ENCODE data around the gene A3GALT2. TPM values are rescaled to one million over a fixed set of nuclear protein-coding genes. Genes with fewer than 3 reads are reported as not detected.

Gene A3GALT2
- total and polyA plus RNA-seq, 8 donors: 0.07 TPM; not detected in 7

DNA sequence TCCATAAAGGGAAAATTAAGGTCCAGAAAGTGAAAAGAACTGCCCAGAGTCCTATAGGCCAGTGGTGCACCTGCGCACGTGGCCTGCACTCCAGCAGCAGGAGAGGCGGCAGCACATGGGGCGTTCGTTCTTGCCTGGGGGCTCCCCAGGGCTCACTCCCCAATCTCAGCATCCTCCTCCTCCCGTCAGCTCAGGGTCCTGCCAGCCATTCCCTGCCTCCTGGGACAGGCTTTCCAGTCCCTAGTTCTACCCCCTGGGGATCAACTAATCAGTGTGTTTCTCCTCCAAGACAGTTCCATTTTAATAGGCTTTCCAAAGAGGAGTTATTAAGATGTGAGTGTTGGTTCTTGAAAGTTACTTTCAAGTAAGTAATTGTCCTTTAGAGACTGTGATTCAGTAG lies 1.2 kb upstream of the A3GALT2 start:
- TF ChIP-seq, protein P1, sequence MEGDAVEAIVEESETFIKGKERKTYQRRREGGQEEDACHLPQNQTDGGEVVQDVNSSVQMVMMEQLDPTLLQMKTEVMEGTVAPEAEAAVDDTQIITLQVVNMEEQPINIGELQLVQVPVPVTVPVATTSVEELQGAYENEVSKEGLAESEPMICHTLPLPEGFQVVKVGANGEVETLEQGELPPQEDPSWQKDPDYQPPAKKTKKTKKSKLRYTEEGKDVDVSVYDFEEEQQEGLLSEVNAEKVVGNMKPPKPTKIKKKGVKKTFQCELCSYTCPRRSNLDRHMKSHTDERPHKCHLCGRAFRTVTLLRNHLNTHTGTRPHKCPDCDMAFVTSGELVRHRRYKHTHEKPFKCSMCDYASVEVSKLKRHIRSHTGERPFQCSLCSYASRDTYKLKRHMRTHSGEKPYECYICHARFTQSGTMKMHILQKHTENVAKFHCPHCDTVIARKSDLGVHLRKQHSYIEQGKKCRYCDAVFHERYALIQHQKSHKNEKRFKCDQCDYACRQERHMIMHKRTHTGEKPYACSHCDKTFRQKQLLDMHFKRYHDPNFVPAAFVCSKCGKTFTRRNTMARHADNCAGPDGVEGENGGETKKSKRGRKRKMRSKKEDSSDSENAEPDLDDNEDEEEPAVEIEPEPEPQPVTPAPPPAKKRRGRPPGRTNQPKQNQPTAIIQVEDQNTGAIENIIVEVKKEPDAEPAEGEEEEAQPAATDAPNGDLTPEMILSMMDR (IDR thresholded peaks at IDR 0.05): no peak
- DNase-seq (no peak), FAIRE-seq (no peak), ATAC-seq (no peak)
- Histone ChIP-seq H3K27ac (no peak overlapping the region), H3K4me1 (no peaks in the 10 kb centered on the region), H3K27me3 (no peaks in the 10 kb centered on the region), H3K9me3 (no peaks in the 10 kb centered on the region), H3K36me3 (peaks cover 0 to 45% (median 27%) of the 10 kb centered on the region in 3 donors), H3K4me3 (no peak overlapping the region)
- intact Hi-C loops (cut with DNase I): no loop called here
- WGBS, 2 donors: 89 to 90% methylated on average over 6 of the region's 6 CpGs

DNA sequence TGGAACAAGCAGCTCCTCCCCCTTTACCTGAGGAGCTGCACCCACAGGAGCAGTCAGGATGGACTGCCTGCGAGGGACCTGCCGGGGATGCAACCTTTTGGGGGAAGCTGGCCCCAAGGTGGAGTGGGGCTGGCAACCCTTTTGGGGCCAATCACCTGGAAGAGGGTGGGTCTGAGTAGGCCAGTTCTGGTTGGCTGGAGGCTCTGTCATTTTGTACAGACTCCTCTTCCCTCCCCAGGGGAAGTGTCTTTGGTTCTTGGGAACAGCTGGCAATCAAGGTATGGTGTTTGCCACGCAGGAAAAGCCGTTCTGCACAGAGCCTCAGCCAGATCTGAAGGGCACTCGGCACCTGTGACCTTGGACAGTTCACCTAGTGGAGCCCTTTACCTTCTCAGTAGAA lies 280 bp upstream of the A3GALT2 start:
- TF ChIP-seq, protein P1 (IDR thresholded peaks at IDR 0.05): no peak
- ATAC-seq (peak in 3 of 4 donors; percentile 27 to 49 (median 29)), FAIRE-seq (no peak), DNase-seq (no peak)
- Histone ChIP-seq H3K4me1 (no peaks in the 10 kb centered on the region), H3K4me3 (no peak overlapping the region), H3K27me3 (no peaks in the 10 kb centered on the region), H3K27ac (no peak overlapping the region), H3K9me3 (no peaks in the 10 kb centered on the region), H3K36me3 (peaks cover 0 to 36% (median 25%) of the 10 kb centered on the region in 3 donors)
- 45 to 53% methylated on average over 5 of the region's 5 CpGs for WGBS, 2 donors
- intact Hi-C loops (cut with DNase I): no loop called here

DNA sequence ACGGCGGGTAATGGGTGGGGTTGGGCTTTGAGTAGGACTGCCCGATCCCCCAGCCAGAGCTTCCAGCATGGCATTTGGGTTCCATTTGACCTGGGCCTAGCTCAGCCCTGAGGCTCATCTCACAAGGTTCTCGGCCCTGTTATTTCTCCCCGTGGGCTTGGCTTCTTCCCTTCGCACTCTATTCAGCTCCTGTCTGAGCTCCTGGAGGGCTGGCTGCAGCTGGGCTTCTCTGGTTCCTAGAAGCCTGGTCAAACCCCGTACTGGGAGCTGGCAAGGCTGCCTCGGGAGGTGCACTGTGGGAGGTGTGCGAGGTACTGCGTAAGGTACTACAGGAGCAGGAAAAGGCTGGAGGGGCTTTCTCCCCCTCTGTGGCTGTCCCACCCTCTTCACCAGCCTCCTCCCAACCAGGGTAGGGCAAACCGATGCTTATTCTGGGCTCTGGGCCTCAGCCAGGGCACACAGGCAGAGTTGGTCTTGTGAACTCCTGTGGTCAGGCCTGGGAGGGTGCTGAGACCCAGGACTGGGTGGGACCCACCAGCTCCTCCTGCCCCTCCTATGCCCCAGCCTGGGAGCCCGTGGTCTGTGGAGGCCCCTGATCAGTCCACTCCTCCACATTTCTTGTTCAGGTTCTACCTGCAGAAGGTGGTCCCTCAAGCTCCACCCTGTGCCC lies 814 bp downstream of the A3GALT2 start:
- Histone ChIP-seq H3K4me3 (no peak overlapping the region), H3K36me3 (peaks cover 0 to 25% (median 14%) of the 10 kb centered on the region in 3 donors), H3K27ac (no peak overlapping the region), H3K9me3 (no peaks in the 10 kb centered on the region), H3K27me3 (no peaks in the 10 kb centered on the region), H3K4me1 (no peaks in the 10 kb centered on the region)
- peak in 1 of 4 donors; percentile 6 for ATAC-seq
- DNase-seq: peak in 1 of 6 donors; percentile 51
- no peak for FAIRE-seq
- WGBS, 2 donors: 76 to 84% methylated on average over 12 of the region's 12 CpGs
- intact Hi-C loops (cut with DNase I): no loop called here
- TF ChIP-seq, protein P1 (IDR thresholded peaks at IDR 0.05): no peak

DNA sequence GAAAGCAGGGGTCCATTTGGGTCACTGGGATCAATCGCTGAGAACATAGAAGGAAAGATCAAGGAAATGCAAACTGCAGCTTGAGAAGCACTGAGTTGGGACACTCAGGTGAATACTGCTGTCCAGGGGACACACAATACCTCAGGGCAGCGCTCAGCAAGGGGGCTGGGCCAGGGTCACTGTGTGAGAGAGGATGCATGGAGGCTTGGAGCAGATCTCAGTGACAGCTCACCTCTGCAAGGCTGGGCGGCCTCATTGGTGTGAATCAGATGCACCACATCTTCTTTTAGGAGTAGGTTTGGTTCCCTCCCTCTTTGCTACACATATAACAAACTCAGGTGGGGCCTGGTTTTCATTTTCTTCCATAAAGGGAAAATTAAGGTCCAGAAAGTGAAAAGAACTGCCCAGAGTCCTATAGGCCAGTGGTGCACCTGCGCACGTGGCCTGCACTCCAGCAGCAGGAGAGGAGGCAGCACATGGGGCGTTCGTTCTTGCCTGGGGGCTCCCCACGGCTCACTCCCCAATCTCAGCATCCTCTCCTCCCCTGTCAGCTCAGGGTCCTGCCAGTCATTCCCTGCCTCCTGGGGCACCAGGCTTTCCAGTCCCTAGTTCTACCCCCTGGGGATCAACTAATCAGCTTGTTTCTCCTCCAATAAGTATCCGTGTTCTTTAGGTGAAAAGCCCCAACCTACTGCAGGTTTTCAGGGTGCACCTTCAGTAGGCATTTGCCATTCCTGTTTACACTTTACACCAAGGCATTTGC lies 1.5 kb downstream of the A3GALT2 start:
- Histone ChIP-seq H3K36me3 (peaks cover 0 to 18% (median 6%) of the 10 kb centered on the region in 3 donors), H3K4me1 (no peaks in the 10 kb centered on the region), H3K27me3 (no peaks in the 10 kb centered on the region), H3K4me3 (no peak overlapping the region), H3K27ac (no peak overlapping the region), H3K9me3 (no peaks in the 10 kb centered on the region)
- ATAC-seq (no peak), FAIRE-seq (no peak), DNase-seq (peak in 1 of 6 donors; percentile 39)
- intact Hi-C loops (cut with DNase I): no loop called here
- TF ChIP-seq, protein P1 (IDR thresholded peaks at IDR 0.05): no peak
- 85 to 91% methylated on average over 9 of the region's 9 CpGs for WGBS, 2 donors

DNA sequence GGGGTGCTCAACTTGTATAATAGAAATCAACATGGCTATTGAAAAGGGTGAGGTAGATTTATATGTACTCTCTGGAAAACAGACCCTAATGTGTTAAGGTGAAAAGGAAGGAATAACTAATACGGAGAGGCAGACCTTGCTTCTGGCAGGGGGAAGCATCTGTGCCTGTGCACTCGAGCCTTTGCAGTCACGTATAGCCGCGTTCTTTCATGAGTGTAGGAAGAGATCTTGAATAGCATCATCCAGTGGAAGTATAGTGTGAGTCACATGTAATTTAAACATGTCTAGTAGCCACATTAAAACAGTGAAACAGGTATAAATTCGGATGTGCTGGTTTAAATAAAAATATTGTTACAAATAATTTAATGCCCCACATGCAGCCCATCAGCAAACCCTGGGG lies 3.0 kb downstream of the A3GALT2 start:
- ATAC-seq (no peak), DNase-seq (no peak), FAIRE-seq (no peak)
- Histone ChIP-seq H3K36me3 (peaks cover 0 to 4% (median 0%) of the 10 kb centered on the region in 3 donors), H3K9me3 (no peaks in the 10 kb centered on the region), H3K4me1 (no peaks in the 10 kb centered on the region), H3K27me3 (no peaks in the 10 kb centered on the region), H3K27ac (no peak overlapping the region), H3K4me3 (no peak overlapping the region)
- TF ChIP-seq, protein P1 (IDR thresholded peaks at IDR 0.05): no peak
- WGBS, 2 donors: 72 to 79% methylated on average over 6 of the region's 6 CpGs
- intact Hi-C loops (cut with DNase I): no loop called here
